B cell (primary cell): ENCODE measurements around the gene ACAN. TPM values are rescaled to one million over a fixed set of nuclear protein-coding genes. Genes with fewer than 3 reads are reported as not detected.

Experiments
- ATAC-seq: fragments of 200-7000 bp; cut with Tn5 transposase; one replicate; pipeline ENCODE4 v1.10.0; 2021; ENCODE audit warnings: low read depth, mild to moderate bottlenecking, moderate number of reproducible peaks, moderate library complexity
- CTCF ChIA-PET: fragments of 350-600 bp; sonication (Branson Sonifier 250); formaldehyde crosslinking; loops from one replicate; lab custom pipeline; 2021; ENCODE audit warnings: antibody characterized with exemption, inconsistent platforms; lab: Charles Lee
- POLR2A ChIA-PET: fragments of 350-600 bp; sonication (Branson Sonifier 250); formaldehyde crosslinking; loops from one replicate; lab custom pipeline; 2021; ENCODE audit warnings: antibody characterized with exemption; lab: Charles Lee
- DNase-seq: peaks from one replicate; pipeline ENCODE4 v3.0.0; 2013
- H2AFZ ChIP-seq: 2 replicates; pipeline ENCODE4 v1.6.1; 2012; ENCODE audit warnings: mild to moderate bottlenecking, low read depth, low read length; ENCODE audit not compliant: insufficient read depth, poor library complexity, severe bottlenecking
- H3K27ac ChIP-seq, 2 donors: 1 replicate in 1 of 2; 2 replicates in 1 of 2; pipeline ENCODE4 v1.5.1; 2012 to 2013; ENCODE audit warnings: low read length in 2 of 2, mild to moderate bottlenecking in 2 of 2, moderate library complexity in 1 of 2
- H3K27me3 ChIP-seq, 4 experiments: fragments of 200-600 bp in 1 of 4; sonication (generic) in 1 of 4; replicated peaks in 1 of 4; 1 replicate in 2 of 4; 2 replicates in 2 of 4; pipeline versions ENCODE4 v1.6.1 to v1.7.0; 2013 to 2016; ENCODE audit warnings: low read length in 3 of 4, mild to moderate bottlenecking in 2 of 4, mixed read lengths in 1 of 4, moderate library complexity in 1 of 4; ENCODE audit not compliant: insufficient read depth in 4 of 4, control insufficient read depth in 3 of 4; ENCODE audit errors: control extremely low read depth in 1 of 4
- H3K36me3 ChIP-seq, 2 experiments: replicated peaks in 1 of 2; 1 replicate in 1 of 2; 2 replicates in 1 of 2; pipeline versions ENCODE4 v1.6.1 to v1.7.1; 2013; ENCODE audit warnings: low read length in 1 of 2; ENCODE audit not compliant: insufficient read depth in 2 of 2, control insufficient read depth in 1 of 2; ENCODE audit errors: control extremely low read depth in 1 of 2, extremely low read depth in 1 of 2
- H3K4me1 ChIP-seq, 2 donors: fragments of 200-600 bp in 1 of 2; sonication (generic) in 1 of 2; 1 replicate in 1 of 2; 2 replicates in 1 of 2; pipeline versions ENCODE4 v1.5.1 to v1.6.1; 2013 to 2017; ENCODE audit warnings: low read length in 2 of 2; ENCODE audit not compliant: control insufficient read depth in 2 of 2, insufficient read depth in 2 of 2
- H3K4me2 ChIP-seq: replicated peaks from 2 replicates; pipeline ENCODE3; 2012; ENCODE audit warnings: mild to moderate bottlenecking, low read depth, low read length; ENCODE audit not compliant: poor library complexity, severe bottlenecking
- H3K4me3 ChIP-seq, 5 experiments: fragments of 200-600 bp in 1 of 5; sonication (generic) in 1 of 5; 1 replicate in 3 of 5; 2 replicates in 2 of 5; pipeline versions ENCODE4 v1.5.1 to v1.7.0; 2011 to 2016; ENCODE audit warnings: low read length in 4 of 5, mild to moderate bottlenecking in 4 of 5, low read depth in 2 of 5, control low read depth in 1 of 5, moderate library complexity in 1 of 5; ENCODE audit not compliant: insufficient read depth in 1 of 5; ENCODE audit errors: control extremely low read depth in 1 of 5, extremely low read depth in 1 of 5
- H3K79me2 ChIP-seq: fragments of 200-600 bp; sonication (generic); one replicate; pipeline ENCODE4 v1.6.0; 2016; ENCODE audit warnings: low read length; ENCODE audit not compliant: control insufficient read depth, insufficient read depth
- H3K9ac ChIP-seq: fragments of 200-600 bp; sonication (generic); 2 replicates; pipeline ENCODE4 v1.6.1; 2017; ENCODE audit warnings: mild to moderate bottlenecking, low read length, moderate library complexity
- H3K9me3 ChIP-seq, 3 donors: one replicate each; pipeline versions ENCODE4 v1.6.1 to v1.7.1; 2013; ENCODE audit warnings: low read length in 2 of 3; ENCODE audit not compliant: control insufficient read depth in 2 of 3, insufficient read depth in 1 of 3; ENCODE audit errors: control extremely low read depth in 1 of 3
- H4K20me1 ChIP-seq: 2 replicates; pipeline ENCODE4 v1.6.0; 2012; ENCODE audit warnings: mild to moderate bottlenecking, low read length; ENCODE audit not compliant: insufficient read depth, control insufficient read depth, poor library complexity, severe bottlenecking
- H3K27ac Mint-ChIP-seq: one replicate; pipeline ENCODE4 v1.8.0; 2021; ENCODE audit warnings: mixed read lengths
- H3K27me3 Mint-ChIP-seq: one replicate; pipeline ENCODE4 v1.8.0; 2021; ENCODE audit warnings: mixed read lengths
- H3K4me1 Mint-ChIP-seq: one replicate; pipeline ENCODE4 v1.8.0; 2021; ENCODE audit warnings: mixed read lengths
- H3K4me3 Mint-ChIP-seq: one replicate; pipeline ENCODE4 v1.8.0; 2021; ENCODE audit warnings: mixed read lengths
- H3K9me3 Mint-ChIP-seq: one replicate; pipeline ENCODE4 v1.8.0; 2022; ENCODE audit warnings: mixed read lengths; ENCODE audit not compliant: insufficient read depth
- EZH2 ChIP-seq: IDR thresholded peaks from 2 replicates; pipeline ENCODE4 v1.6.1; 2012; ENCODE audit warnings: borderline replicate concordance, low read depth, mild to moderate bottlenecking, moderate library complexity, low read length; ENCODE audit not compliant: insufficient read depth, poor library complexity, severe bottlenecking
- WGBS: methylation state at CpG from one replicate; pipeline ENCODE4 v1.1.5; 2013; ENCODE audit warnings: missing lambda C conversion rate; ENCODE audit not compliant: insufficient coverage; 5-methylcytosine and 5-hydroxymethylcytosine counted together
- intact Hi-C: fragments of 100-400 bp; cut with micrococcal nuclease; formaldehyde crosslinking; loops from one replicate; pipeline ENCODE4 v1.10.0; 2022
- polyA plus RNA-seq: library from polyadenylated mRNA; depleted of rRNA; stranded (reverse); fragments of >200 nt; gene quantifications from 2 replicates; pipeline ENCODE4 v1.2.3, GENCODE V29; 2012
- total RNA-seq, 2 donors: library from RNA; stranded (reverse); fragments of 120-200 nt in 1 of 2; gene quantifications; 1 replicate in 1 of 2; 2 replicates in 1 of 2; pipeline versions ENCODE4 v1.2.3 to v1.2.4, GENCODE V29; 2013 to 2022
- TF ChIP-seq, protein P1 (sequence below): fragments of 200-600 bp; IDR thresholded peaks from one replicate; pipeline ENCODE4 v1.8.0; 2022; ENCODE audit warnings: antibody characterized with exemption, mild to moderate bottlenecking

ACAN gene
- total and polyA plus RNA-seq, 2 donors (not counting 1 experiment from before 2014, with no cell fraction given): 0.01 TPM; not detected in 1

DNA sequence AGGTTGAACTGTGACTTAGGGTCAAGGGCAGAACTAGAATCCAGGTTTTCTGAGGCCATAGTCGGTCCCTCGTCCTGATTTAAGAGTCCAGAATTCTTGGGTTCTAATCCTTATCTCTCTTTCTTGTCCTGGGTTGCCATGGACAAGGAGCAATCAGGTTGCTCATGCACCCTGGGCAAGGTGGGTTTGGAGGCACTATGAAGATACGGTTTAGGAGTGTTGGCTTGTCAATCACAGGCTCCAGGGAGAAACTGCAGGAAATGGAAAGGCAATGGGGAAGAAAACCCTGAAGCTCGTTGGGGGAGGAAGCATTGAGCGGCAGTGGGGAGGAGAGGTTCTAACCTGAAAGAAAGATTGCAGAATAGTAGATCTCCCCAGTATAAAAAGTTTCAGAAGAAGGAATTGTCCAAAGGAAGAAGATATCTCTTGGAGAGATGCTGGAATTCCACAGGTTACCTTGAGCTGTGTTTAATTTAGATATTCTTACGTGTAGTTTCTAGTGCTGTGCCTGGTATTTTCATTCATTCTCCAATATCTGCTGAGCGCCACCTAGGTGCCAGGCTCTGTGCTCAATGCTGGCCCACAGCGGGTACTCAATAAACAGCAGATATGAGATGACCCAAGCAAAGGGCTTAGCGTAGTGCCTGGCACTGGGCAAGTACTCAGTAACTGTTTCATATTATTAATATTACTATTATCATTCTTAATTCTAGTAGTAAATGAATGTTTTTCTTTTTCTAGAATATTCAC is 2.0 kb downstream of the ACAN start:
- no peaks in the 10 kb centered on the region for H4K20me1 ChIP-seq
- TF ChIP-seq, protein P1, sequence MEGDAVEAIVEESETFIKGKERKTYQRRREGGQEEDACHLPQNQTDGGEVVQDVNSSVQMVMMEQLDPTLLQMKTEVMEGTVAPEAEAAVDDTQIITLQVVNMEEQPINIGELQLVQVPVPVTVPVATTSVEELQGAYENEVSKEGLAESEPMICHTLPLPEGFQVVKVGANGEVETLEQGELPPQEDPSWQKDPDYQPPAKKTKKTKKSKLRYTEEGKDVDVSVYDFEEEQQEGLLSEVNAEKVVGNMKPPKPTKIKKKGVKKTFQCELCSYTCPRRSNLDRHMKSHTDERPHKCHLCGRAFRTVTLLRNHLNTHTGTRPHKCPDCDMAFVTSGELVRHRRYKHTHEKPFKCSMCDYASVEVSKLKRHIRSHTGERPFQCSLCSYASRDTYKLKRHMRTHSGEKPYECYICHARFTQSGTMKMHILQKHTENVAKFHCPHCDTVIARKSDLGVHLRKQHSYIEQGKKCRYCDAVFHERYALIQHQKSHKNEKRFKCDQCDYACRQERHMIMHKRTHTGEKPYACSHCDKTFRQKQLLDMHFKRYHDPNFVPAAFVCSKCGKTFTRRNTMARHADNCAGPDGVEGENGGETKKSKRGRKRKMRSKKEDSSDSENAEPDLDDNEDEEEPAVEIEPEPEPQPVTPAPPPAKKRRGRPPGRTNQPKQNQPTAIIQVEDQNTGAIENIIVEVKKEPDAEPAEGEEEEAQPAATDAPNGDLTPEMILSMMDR: no peak
- TF ChIP-seq EZH2: no peak
- no peak overlapping the region for H2AFZ ChIP-seq
- WGBS: 49% methylated on average over 6 of the region's 9 CpGs
- Mint-ChIP-seq H3K9me3 (no peaks in the 10 kb centered on the region), H3K27ac (no peak overlapping the region), H3K4me3 (no peak overlapping the region), H3K4me1 (peaks cover 15% of the 10 kb centered on the region), H3K27me3 (peaks cover 57% of the 10 kb centered on the region)
- no peaks in the 10 kb centered on the region for H3K36me3 ChIP-seq
- no peak overlapping the region for H3K27ac ChIP-seq
- peak overlapping the region; percentile 12 for H3K4me2 ChIP-seq
- peaks cover 0 to 60% (median 23%) of the 10 kb centered on the region in 4 experiments for H3K27me3 ChIP-seq
- peak; percentile 24 for DNase-seq
- H3K4me3 ChIP-seq: no peak overlapping the region
- intact Hi-C loops: loop anchor here (1.0 kb wide), 1 partner anchor 181 kb away; no protein-coding TSS in a partner anchor
- no peak overlapping the region for H3K9ac ChIP-seq
- no peak for ATAC-seq
- CTCF ChIA-PET: interaction anchor here (0.7 to 1.4 kb wide), 4 partner anchors 9 to 181 kb away, joined by 3 to 12 read pairs (median 4); partner anchors contain the start of gene ISG20
- H3K4me1 ChIP-seq: peaks cover 10 to 20% of the 10 kb centered on the region in 2 donors
- H3K79me2 ChIP-seq: no peaks in the 10 kb centered on the region
- no peaks in the 10 kb centered on the region for H3K9me3 ChIP-seq
- POLR2A ChIA-PET: no interaction called here

DNA sequence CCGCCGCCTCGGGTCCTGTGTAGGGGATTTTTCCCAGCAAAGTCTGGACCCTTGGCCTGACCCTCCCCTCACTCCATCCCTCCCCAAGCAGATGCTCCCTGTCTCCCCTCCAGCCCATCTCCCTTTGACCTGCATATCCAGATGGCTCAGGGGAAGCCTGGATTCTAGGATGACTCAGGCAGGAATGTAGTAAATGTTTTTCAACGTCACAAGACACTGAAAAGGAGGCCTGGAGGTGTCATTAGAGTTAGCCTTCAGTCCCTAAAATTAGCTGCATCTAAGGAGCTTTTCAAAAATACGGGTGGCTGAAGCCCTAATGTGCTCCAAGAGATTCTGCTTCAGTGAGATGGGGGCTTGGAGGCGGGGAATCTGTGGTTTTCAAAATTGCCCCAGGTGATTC is 7.2 kb downstream of the ACAN start:
- TF ChIP-seq EZH2: no peak
- TF ChIP-seq, protein P1: no peak
- DNase-seq: no peak
- intact Hi-C loops: no loop called here
- CTCF ChIA-PET: no interaction called here
- Histone ChIP-seq H3K9ac (no peak overlapping the region), H3K9me3 (no peaks in the 10 kb centered on the region), H3K4me1 (peaks cover 7 to 10% of the 10 kb centered on the region in 2 donors), H2AFZ (no peak overlapping the region), H3K27ac (no peak overlapping the region), H3K36me3 (no peaks in the 10 kb centered on the region), H4K20me1 (no peaks in the 10 kb centered on the region), H3K4me2 (no peak overlapping the region), H3K79me2 (no peaks in the 10 kb centered on the region), H3K4me3 (no peak overlapping the region), H3K27me3 (peaks cover 0 to 39% (median 19%) of the 10 kb centered on the region in 4 experiments)
- Mint-ChIP-seq H3K27me3 (peaks cover 42% of the 10 kb centered on the region), H3K27ac (no peak overlapping the region), H3K4me1 (peaks cover 11% of the 10 kb centered on the region), H3K4me3 (no peak overlapping the region), H3K9me3 (no peaks in the 10 kb centered on the region)
- ATAC-seq: no peak
- WGBS: 84% methylated on average over 5 of the region's 6 CpGs
- POLR2A ChIA-PET: no interaction called here
